ENCODE data around the gene MAU2. TPM values are rescaled to one million over a fixed set of nuclear protein-coding genes. Genes with fewer than 3 reads are reported as not detected.
A peak's percentile ranks its signal among the peaks of the same experiment; 100 is the strongest.

The MAU2 gene
- total RNA-seq, 1 donor from 2014 or later: 22.0 TPM

DNA sequence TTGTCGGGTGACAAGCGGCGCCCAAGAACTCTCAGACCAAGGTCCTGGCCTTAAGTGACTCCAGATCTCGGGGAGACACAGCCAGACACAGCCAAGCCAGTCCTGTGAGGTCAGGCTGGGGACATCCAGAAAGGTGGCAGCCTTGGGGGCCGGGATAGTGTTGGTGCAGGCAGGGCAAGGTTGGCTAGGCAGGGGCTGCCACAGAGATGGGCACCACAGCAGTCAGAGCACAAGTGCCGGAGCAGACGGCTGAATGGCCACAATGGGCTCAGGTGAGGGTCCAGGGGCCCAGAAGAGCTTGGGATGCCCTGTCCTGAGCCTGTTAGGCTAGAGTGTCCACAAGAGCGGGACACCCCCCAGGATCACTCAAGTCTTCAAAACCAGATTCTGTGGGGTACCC is 32.2 kb downstream of the MAU2 start:
- no peak for DNase-seq (ENCODE audit: low read depth)
- TF ChIP-seq, protein P1, sequence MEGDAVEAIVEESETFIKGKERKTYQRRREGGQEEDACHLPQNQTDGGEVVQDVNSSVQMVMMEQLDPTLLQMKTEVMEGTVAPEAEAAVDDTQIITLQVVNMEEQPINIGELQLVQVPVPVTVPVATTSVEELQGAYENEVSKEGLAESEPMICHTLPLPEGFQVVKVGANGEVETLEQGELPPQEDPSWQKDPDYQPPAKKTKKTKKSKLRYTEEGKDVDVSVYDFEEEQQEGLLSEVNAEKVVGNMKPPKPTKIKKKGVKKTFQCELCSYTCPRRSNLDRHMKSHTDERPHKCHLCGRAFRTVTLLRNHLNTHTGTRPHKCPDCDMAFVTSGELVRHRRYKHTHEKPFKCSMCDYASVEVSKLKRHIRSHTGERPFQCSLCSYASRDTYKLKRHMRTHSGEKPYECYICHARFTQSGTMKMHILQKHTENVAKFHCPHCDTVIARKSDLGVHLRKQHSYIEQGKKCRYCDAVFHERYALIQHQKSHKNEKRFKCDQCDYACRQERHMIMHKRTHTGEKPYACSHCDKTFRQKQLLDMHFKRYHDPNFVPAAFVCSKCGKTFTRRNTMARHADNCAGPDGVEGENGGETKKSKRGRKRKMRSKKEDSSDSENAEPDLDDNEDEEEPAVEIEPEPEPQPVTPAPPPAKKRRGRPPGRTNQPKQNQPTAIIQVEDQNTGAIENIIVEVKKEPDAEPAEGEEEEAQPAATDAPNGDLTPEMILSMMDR (conservative IDR thresholded peaks at IDR 0.05; ENCODE audit: low read depth, low read length): no peak
- H3K4me3 ChIP-seq (ENCODE audit: low read depth, low read length): no peak overlapping the region

DNA sequence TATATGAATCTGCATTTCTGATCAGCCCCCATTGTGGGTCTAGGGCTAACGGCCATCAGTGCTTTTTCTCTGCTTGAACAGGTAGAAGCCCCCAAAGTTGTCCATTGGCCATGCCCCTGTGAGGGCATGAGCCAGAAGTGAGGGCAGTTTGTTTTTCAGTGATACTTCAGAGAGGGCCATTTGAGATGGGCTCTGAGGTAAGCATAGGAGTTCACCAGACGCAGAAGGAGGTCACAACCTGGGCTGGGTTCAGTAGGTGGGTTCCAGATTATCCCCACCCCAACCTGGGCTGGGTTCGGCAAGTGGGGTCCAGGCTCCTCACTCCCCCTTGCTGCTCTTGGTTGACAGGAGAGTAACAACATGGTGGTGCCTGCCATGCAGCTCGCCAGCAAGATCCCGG is 33.4 kb downstream of the MAU2 start:
- TF ChIP-seq, protein P1 (conservative IDR thresholded peaks at IDR 0.05; ENCODE audit: low read depth, low read length): no peak
- DNase-seq (ENCODE audit: low read depth): no peak
- no peak overlapping the region for H3K4me3 ChIP-seq (ENCODE audit: low read depth, low read length)

DNA sequence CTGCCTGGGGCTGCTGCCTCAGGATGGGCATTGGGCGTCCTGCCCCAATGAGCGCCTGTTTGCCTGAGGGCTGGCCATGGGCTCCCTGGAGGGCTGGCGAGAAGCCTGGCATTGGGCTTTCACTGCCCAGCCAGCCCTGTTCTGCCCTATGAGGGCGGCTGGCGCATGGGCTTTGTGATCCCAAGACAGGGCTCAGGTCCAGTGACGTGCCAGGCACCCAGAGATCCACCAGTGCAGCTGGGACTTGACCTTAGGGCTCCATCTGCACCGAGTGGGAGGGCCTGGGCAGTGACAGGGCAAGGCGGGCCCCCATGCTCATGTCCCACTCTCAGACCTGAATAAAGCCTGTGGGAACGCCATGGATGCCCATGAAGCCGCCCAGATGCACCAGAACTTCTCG is 34.3 kb downstream of the MAU2 start:
- H3K4me3 ChIP-seq (ENCODE audit: low read depth, low read length): no peak overlapping the region
- DNase-seq (ENCODE audit: low read depth): no peak
- TF ChIP-seq, protein P1 (conservative IDR thresholded peaks at IDR 0.05; ENCODE audit: low read depth, low read length): no peak

DNA sequence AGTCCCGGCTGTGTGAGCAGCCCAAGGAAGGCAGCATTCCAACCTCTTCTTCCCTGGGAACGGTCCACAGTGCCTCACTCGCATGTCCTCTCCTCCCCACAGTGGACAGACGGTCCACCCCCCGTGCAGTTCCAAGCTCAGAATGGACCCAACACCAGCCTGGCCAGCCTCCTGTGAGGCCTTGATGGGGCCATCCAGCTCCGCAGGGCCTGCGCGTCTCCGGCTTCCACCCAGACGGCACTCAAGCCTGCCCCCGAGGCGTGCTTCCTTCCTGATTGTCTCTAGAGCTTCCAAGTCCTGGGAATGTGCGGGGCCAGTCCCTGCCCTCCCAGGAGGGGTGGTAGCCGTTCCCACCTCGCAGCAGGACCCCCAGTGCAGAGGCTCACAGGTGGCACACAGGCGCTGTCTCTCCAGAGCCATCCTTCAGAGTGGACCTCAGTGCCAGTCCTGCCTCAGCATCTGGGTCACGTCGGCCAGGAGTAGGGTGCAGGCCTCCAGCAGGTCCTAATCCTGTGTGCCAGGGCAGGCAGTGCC is 35.0 kb downstream of the MAU2 start:
- H3K4me3 ChIP-seq (ENCODE audit: low read depth, low read length): no peak overlapping the region
- TF ChIP-seq, protein P1 (conservative IDR thresholded peaks at IDR 0.05; ENCODE audit: low read depth, low read length): no peak
- DNase-seq (ENCODE audit: low read depth): no peak

DNA sequence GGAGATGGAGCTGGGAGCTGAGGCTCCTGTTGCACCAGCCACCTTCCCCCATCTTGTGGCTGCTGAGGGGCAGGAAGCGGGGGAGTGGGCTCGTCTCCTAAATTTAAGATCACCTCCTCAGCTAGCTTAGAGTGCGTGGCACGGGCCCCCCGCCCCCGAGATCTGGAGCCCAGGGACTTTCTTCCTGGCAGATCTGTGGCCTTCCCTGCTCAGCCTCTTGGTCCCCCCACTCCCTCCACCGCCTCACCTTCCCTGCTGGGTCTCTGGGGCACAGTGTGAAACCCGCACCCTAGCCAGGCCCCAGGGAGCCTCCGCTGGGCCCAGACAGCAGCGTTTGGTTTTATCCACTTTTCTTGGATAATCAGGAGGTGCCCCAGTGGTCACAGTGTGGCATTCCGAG is 35.9 kb downstream of the MAU2 start:
- TF ChIP-seq, protein P1 (conservative IDR thresholded peaks at IDR 0.05; ENCODE audit: low read depth, low read length): no peak
- DNase-seq (ENCODE audit: low read depth): no peak

DNA sequence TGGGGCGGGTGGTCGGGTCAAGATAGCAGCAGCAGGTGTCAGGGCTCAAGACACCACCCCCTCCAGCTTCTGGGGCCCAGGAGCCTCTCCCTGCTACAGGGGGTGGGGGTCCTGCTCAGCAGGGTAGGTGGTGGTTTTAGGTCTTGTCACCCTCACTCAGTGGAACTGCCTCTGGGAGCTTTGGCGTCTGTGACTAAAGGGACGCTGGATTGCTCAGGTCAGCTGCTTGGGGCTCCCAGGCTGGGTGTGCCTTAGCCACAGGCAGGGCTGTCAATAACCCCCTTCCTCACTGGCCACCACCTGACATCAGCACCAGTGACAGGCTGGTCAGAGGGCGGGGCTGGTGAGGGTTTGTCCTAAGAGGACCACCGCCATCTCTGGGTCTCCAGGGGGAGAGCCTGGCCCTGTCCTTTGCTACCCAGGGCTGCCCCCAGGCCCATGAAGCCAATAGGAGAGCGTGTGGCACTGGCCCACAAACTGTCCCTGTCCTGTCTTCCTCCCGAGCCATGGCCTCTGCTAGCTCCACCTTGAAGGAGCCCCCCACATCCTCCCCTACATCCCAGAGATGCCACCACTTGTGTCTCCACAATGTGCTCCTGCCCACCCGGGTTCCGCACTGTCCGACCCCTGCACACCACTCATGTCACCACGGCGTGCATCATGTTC is 36.4 kb downstream of the MAU2 start:
- DNase-seq (ENCODE audit: low read depth): no peak
- no peak overlapping the region for H3K4me3 ChIP-seq (ENCODE audit: low read depth, low read length)
- TF ChIP-seq, protein P1 (conservative IDR thresholded peaks at IDR 0.05; ENCODE audit: low read depth, low read length): no peak

More for the DNA sequence above, 35.9 kb downstream of the MAU2 start:
- no peak overlapping the region for H3K4me3 ChIP-seq (ENCODE audit: low read depth, low read length)

DNA sequence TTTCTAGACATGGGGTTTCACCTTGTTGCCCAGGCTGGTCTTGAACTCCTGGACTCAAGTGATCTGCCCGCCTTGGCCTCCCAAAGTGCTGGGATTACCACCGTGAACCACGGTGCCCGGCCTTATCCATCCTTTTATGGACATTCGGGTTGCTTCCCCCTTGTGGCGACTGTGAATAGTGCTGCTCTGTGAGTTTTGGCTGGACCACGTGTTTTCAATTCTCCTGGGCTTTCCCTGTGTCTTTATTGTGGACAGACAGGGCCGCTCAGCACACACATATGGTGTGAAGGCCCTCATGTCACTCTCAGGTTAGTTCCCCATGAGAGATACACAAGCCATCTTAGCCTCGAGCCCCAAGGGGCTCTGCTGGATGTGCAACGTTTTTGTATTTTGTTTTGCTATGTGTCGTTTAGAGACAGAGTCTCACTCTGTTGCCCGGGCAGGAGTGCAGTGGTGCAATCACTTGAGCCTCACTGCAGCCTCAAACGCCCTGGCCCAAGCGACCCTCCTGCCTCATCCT is 40.5 kb downstream of the MAU2 start:
- TF ChIP-seq, protein P1 (conservative IDR thresholded peaks at IDR 0.05; ENCODE audit: low read depth, low read length): peak; percentile 75
- H3K4me3 ChIP-seq (ENCODE audit: low read depth, low read length): no peak overlapping the region
- DNase-seq (ENCODE audit: low read depth): no peak
